Measurements from ENCODE around the gene CASZ1.

The CASZ1 gene

GRCh38 chr1:10682449-10683309 is 113.8 kb downstream of the CASZ1 start:
- no peak for DNase-seq

DNA sequence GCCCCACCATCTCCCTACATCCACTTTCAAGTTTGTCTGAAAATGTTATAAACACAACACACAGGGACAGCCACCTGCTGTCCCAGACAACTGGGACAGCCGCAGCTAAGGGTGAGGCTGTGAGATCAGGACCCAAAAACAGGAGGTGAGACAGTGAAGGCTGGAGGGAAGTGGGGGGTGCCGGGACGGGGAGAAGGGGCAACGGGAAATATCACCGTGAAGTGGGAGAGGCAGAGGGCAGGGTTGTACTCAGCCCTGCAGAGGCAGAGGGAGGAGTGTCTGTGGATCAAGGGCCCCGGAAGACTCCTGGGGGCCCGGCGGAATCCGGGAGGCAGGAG is 114.4 kb downstream of the CASZ1 start:
- DNase-seq = no peak

DNA sequence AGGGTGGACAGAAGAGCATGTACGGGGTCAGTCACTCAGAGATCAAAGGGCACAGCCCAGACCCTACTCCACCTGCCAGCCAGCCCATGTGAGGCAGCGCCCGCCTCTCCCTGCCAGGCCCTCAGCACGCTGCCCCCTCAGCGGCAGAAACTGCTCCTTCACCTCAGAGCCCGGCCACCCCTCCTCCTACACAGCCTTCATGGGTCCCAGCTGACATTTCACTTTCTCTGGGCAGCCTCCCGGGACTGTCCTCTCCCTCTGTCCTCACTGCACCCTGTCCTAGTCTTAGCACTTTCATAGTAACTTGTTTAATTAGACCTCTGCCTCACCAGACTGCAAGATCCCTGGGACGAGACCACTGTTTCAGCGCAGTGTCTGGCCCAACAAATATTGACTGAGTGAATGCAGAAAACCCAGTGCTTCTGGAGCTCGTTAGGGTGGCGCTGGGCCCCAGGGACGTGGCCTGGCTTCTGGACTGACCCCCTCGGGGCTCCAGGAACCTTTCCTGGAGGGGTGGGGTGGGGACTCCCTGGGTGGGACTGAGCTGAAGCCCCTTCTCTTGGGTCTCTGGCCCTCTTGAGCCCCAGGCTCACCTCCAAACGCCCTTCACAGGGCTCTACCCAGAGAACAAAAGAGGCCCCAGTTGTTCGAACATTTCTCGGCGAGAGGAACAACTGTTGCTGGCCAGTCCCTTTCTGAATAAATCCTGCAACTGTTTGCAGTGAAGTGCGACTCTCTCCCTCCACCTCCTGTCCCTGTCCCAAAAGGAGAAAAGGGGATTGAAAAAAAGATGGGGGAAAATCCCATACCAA is 114.9 kb downstream of the CASZ1 start:
- no peak for DNase-seq

DNA sequence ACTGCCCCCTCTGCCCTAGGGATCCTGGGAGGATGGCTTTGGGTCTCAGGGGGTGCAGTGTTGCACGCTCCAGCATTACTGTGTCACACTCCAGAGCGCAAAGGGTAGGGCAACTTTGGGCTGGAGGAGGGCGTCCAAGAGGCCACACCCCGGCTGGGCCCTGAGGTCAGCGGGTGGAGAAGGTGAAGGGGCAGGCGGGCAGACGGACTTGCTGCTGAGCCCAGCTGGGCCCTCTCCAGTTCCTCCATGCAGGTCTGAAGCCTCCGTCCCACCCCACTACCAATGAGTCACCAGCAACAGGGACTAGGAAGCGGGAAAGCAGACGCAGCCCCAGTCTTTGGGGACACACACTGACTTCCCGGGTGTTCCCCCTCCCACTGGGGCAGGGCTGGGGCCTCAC is 116.0 kb downstream of the CASZ1 start:
- no peak for DNase-seq

- no peak for DNase-seq
Measured at GRCh38 chr1:10679496-10680220, 116.8 kb downstream of the CASZ1 start.

- DNase-seq = no peak
Measured at GRCh38 chr1:10678852-10679251, 117.6 kb downstream of the CASZ1 start.

- no peak for DNase-seq
Measured at GRCh38 chr1:10678402-10678801, 118.0 kb downstream of the CASZ1 start.

DNA sequence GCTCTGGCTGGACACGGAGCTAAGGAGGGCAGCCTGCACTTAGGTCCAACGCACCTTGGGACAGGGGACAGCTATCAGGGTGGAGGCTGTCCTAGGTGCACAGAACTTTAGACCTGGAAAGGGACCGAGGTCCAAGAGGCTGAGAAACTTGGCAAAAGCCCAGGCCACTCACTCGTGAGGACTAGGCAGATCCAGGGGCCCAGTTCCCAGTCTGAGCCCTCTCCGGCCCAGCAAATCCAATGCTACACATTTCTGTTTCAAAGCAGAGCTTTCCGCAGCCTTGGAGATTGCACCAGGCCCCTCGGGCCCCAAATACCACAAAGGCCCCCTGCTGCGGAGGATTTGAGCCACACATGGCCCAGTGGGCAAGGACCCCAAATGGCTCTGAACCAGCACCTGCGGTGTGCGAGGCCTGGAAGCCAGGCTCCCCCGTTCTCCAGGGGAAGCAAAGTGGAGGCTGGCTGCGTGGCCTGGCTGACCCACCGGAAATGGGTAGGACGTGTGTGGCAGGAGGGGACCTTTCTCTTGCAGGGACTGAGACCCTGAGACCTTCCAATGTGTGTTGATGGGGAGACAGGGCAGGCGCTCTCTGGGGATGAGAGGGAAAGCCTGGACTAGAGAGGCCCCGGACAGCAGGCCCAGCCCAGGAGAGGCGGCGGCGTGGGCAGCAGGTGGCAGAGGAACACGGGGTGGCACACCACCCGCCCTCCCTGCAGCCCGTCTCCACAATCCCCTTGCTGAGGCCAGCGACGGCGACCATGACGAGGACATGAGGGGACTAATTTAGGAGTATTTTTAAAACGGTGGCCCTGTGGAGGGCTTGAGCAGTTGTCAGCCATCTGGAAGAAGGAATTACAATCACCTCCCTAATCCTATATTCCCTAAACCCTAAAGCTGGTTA is 118.7 kb downstream of the CASZ1 start:
- no peak for DNase-seq

GRCh38 chr1:10676963-10677362 is 119.5 kb downstream of the CASZ1 start:
- no peak for DNase-seq

- no peak for DNase-seq
Measured at GRCh38 chr1:10675813-10676212, 120.6 kb downstream of the CASZ1 start.

GRCh38 chr1:10674700-10675609 is 121.5 kb downstream of the CASZ1 start:
- DNase-seq = peak; percentile 76

GRCh38 chr1:10674222-10674621 is 122.2 kb downstream of the CASZ1 start:
- no peak for DNase-seq

- no peak for DNase-seq
Measured at GRCh38 chr1:10673109-10673711, 123.2 kb downstream of the CASZ1 start.

DNA sequence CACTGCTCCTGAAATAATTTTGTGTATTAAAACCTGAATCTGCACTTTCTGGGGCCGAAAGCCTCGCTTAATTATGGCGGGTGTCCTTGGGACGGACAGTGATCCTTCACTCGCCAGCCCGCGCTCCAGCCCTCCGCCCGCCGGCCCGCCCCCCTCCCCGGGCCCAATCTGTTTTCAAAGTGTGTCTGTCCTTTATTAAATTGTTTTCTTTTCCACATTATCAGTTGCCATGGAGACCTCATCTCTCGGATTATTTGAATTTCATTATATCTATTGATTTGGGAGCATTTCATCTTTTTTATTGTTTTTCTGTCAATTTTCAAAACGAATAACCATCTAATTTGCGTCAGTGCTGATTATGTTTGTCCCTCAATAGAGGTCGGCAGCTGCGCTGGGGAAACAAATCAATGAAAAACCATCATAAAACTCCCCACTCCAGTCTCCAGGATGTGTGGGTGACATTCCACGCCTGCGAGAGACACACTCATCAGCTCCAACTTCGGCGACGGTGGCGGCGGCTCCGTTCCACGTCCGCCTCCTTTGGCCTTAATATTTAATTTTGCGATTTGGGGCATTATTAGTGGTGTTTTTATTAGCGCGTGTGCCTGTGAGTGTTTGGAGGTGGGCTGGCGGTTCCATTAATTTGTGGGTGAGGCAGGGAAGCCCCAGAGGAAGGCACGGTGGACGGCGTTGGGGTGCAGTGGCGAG is 123.9 kb downstream of the CASZ1 start:
- DNase-seq = no peak

DNA sequence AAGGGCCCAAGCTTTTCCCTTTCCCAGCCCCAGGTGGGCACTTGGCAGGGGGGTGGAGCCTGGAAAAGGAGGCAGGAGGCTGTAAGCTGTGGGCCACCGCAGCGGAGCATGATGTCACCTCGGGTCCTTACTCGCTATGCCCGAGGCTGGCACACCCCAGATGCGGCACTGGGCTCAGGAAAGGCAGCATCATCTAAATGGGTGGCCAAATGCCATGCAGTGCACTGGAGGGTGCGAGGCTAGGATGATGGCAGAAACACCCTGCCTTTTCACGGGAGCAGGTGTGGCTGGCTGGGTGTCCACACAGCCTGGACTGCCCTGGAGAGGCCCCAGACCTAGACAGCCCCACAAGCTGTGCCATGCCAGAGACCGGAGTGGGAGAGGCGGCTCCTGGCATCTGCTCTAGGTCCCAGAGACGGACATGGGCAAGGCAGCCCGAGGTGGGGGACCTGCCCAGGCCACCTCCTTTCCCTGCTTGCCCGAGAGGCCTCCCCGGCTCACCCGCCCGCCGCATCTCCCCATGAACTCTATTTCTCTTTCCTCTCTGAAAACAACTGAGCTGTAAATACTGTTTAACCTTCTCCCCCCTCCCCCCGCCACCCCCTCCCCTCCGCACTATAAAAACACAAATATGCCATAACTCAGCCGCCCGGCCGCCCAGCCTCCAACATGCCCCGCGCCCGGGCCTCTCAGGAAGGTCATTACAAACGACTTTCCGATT is 124.7 kb downstream of the CASZ1 start:
- DNase-seq = no peak

GRCh38 chr1:10671090-10671489 is 125.4 kb downstream of the CASZ1 start:
- DNase-seq = no peak

- no peak for DNase-seq
Measured at GRCh38 chr1:10670190-10670589, 126.3 kb downstream of the CASZ1 start.

DNA sequence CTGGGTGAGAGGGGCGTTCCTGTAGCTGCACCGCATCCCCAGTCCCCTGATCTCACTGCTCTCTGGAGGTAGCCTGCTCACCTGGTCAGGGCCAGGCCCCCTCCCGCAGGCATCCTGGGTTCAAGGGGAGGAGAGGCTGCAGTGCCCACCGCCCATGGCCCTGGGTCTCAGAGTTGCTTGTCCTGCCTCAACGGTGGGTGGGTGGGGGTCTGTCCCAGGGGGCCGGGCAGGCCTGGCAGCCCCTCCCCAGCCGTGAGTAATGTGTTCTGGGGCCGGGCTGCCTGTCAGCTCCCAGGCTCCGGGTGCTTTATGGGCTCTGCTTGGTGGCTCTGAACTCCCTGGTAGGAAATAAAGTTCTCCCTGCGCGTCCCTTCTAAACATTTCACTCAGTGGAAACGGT is 126.9 kb downstream of the CASZ1 start:
- no peak for DNase-seq

Data from NCI-H2081 treated with DMSO at 0.1 percent for 48 hours (cell line).